ENCODE results near the gene CD7. TPM values are rescaled to one million over a fixed set of nuclear protein-coding genes. Genes with fewer than 3 reads are reported as not detected.

Gene CD7
- total and polyA plus RNA-seq, 10 donors = 14.8 to 60.1 (median 24.3) TPM

DNA sequence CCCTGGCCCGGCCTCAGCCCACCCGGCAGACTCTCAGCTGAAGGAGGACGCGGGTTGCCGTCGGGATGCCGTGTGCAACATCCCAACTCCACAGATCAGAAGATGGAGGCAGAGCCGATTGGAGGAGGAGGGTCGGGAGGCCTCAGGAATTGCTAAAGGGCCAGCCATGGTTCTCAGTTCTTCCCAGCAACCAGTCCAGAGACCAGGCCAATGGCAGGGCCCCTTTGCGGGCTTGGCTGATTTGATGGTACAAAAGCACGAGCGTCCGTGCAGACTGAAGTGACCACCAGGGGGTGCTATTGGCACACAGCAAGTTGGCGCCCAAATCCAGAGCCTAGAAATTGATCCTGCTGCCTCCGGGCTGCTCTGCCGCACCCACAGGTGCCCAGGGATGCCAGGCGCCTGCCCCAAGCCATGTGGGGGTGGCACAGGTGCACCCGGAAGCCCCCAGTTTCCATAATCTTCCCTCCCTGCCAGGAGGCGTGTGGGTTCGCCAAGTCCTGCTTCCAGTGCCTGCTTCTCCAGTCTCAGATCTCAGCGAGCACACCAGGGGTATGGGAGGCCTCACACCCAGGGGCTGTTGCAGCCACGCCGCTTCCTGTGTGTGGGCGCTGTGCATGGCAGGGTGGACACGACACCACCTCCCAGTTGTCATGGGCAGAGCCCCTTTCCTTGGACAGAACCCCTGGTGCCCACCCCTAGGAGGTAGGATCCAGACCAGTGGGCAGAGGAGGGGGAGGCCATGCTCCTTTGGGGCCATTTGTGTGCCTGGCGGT lies 34.5 kb upstream of the CD7 start:
- H3K27ac ChIP-seq = no peak overlapping the region
- peaks cover 3 to 20% (median 6%) of the 10 kb centered on the region in 6 donors for H3K4me1 ChIP-seq
- no peaks in the 10 kb centered on the region for H3K36me3 ChIP-seq
- WGBS, 5 donors = 39 to 48% (median 40%) methylated on average over 14 to 26 of the region's 26 CpGs
- peak; percentile 38 to 51 (median 40) for TF ChIP-seq POLR2AphosphoS5 (IDR thresholded peaks at IDR 0.05)
- TF ChIP-seq POLR2A (IDR thresholded peaks at IDR 0.05) = no peak
- TF ChIP-seq, protein P1, sequence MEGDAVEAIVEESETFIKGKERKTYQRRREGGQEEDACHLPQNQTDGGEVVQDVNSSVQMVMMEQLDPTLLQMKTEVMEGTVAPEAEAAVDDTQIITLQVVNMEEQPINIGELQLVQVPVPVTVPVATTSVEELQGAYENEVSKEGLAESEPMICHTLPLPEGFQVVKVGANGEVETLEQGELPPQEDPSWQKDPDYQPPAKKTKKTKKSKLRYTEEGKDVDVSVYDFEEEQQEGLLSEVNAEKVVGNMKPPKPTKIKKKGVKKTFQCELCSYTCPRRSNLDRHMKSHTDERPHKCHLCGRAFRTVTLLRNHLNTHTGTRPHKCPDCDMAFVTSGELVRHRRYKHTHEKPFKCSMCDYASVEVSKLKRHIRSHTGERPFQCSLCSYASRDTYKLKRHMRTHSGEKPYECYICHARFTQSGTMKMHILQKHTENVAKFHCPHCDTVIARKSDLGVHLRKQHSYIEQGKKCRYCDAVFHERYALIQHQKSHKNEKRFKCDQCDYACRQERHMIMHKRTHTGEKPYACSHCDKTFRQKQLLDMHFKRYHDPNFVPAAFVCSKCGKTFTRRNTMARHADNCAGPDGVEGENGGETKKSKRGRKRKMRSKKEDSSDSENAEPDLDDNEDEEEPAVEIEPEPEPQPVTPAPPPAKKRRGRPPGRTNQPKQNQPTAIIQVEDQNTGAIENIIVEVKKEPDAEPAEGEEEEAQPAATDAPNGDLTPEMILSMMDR (IDR thresholded peaks at IDR 0.05 in 8 of 11, conservative IDR thresholded peaks at IDR 0.05 in 3 of 11) = peak; percentile 83 to 97 (median 94)
- H3K4me3 ChIP-seq = no peak overlapping the region
- H3K9me3 ChIP-seq = no peaks in the 10 kb centered on the region
- H3K27me3 ChIP-seq (replicated peaks in 1 of 7) = peaks cover 0 to 76% (median 5%) of the 10 kb centered on the region in 7 donors
- intact Hi-C loops (cut with DNase I; ENCODE audit: low total_unique reads) = loop anchor here (2.0 to 5.0 kb wide), 2 partner anchors 63 to 200 kb away; no protein-coding TSS in a partner anchor
- DNase-seq = peak; percentile 93

GRCh38 chr17:82351254-82351712 lies 33.9 kb upstream of the CD7 start:
- 28 to 47% (median 43%) methylated on average over 13 to 21 of the region's 21 CpGs for whole genome bisulfite sequencing, 5 donors
- DNase-seq = no peak
- Histone ChIP-seq H3K27ac (no peak overlapping the region), H3K27me3 (replicated peaks in 1 of 7) (peaks cover 0 to 76% (median 0%) of the 10 kb centered on the region in 7 donors), H3K4me3 (no peak overlapping the region), H3K9me3 (no peaks in the 10 kb centered on the region), H3K36me3 (no peaks in the 10 kb centered on the region), H3K4me1 (peaks cover 3 to 24% (median 7%) of the 10 kb centered on the region in 6 donors)
- TF ChIP-seq, protein P1 (IDR thresholded peaks at IDR 0.05 in 8 of 11, conservative IDR thresholded peaks at IDR 0.05 in 3 of 11) = no peak
- TF ChIP-seq POLR2A (IDR thresholded peaks at IDR 0.05) (no peak), POLR2AphosphoS5 (IDR thresholded peaks at IDR 0.05) (no peak)
- intact Hi-C loops (cut with DNase I; ENCODE audit: low total_unique reads) = loop anchor here (2.0 to 5.0 kb wide), 2 partner anchors 64 to 201 kb away; no protein-coding TSS in a partner anchor

DNA sequence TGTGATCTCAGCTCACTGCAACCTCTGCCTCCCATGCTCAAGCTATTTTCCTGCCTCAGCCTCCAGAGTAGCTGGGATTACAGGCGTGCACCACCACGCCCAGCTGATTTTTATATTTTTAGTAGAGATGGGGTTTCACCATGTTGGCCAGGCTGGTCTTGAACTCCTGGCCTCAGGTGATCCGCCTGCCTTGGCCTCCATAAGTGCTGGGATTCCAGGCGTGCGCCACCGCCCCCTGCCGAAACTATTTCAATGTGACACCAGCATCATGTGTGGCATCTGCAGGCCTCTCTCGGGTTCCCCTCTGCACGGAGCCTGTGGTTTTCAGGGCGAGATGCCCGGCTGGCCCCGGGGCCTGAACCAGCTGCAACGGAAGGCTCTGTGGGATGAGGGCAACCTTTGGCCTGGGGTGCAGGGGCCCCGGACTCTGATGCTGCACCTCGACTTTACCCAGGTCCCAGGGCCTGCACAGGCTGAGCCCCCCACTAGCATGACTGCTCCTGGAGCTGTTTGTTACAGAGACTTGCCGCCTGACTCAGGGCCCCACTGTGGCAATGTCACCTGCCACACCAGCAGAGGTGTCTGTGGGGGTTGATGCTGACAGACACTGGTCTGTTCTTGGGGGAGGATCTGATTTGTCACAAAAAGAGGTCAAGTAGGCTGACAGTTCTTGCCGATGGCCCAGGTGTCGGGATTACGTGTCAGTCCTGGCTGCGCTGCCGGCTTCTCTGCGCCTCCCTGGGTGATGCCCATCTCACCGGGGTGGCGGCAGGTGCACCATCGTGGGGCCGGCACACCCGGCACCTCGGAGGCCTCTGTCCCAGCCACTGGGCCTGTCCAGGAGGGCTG lies 33.0 kb upstream of the CD7 start:
- peaks cover 0 to 75% (median 0%) of the 10 kb centered on the region in 7 donors for H3K27me3 ChIP-seq (replicated peaks in 1 of 7)
- 68 to 75% (median 73%) methylated on average over 17 to 28 of the region's 28 CpGs for WGBS, 5 donors
- intact Hi-C loops (cut with DNase I; ENCODE audit: low total_unique reads) = loop anchor here (2.0 to 5.0 kb wide), 2 partner anchors 64 to 202 kb away; no protein-coding TSS in a partner anchor
- no peaks in the 10 kb centered on the region for H3K9me3 ChIP-seq
- H3K4me3 ChIP-seq = no peak overlapping the region
- TF ChIP-seq POLR2A (IDR thresholded peaks at IDR 0.05) = no peak
- TF ChIP-seq, protein P1 (IDR thresholded peaks at IDR 0.05 in 8 of 11, conservative IDR thresholded peaks at IDR 0.05 in 3 of 11) = peak in 3 of 11 experiments; percentile 10 to 24 (median 10)
- H3K27ac ChIP-seq = no peak overlapping the region
- no peaks in the 10 kb centered on the region for H3K36me3 ChIP-seq
- DNase-seq = no peak
- peaks cover 3 to 24% (median 7%) of the 10 kb centered on the region in 6 donors for H3K4me1 ChIP-seq

Data from spleen (tissue), 11 donors.